ENCODE measurements around the gene VSIG10L2.

The VSIG10L2 gene

DNA sequence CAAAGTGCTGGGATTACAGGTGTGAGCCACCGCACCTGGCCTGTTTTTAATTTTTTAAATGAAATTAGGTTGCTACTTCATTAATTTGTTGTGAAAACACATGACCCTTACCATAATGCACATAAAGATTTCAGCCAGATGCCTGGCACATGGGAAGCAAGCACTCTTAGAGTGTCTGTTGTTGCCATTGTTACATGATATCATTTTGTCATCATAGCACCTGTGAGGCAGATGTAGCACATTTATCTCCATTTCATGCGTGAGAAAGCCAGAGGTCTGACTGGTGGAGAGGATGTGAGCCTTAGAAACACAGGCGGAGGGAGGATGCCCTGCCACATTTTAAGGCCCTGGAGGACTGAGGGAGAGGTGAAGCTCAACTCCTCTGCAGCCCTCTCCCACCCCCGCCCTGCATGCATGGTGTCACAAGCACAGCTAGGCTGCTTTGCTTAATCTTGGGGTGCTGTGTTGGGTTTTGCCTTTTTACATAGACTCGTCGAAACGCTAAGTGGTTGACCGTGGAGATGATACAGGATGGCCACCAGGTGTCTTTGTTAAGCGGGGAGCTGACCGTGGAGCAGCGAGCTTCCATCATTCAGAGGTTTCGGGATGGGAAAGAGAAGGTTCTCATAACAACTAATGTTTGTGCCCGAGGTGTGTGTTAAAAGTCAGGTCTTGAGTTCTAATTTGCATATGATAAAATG, 27.6 kb upstream of the VSIG10L2 start:
- ATAC-seq, result no peak; the same call in 2 of the 3 replicates
- TF ChIP-seq TCF4 (CRISPR knock-in tag; IDR thresholded peaks at IDR 0.05; ENCODE audit: borderline replicate concordance) (peak; percentile 85), ARNTL (CRISPR knock-in tag; IDR thresholded peaks at IDR 0.05; ENCODE audit: borderline replicate concordance, low read depth) (no peak)

DNA sequence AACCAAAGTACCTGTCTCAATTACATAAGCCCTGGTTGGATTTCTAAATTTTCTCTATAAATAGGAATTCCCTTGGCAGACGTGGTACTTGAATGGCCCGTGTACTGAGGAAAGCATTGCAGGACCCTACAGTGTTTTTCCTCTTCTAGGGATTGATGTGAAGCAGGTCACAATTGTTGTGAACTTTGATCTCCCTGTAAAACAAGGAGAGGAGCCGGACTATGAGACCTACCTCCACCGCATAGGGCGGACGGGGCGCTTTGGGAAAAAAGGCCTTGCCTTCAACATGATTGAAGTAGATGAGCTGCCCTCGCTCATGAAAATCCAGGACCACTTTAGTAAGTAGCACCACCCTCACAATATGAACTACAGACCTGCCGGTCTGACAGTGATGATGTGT, 24.8 kb upstream of the VSIG10L2 start:
- ATAC-seq, result no peak
- no peak for TF ChIP-seq OSR1 (CRISPR knock-in tag; IDR thresholded peaks at IDR 0.05)
- TF ChIP-seq ISL1 (CRISPR knock-in tag; IDR thresholded peaks at IDR 0.05), result no peak
- no peak for TF ChIP-seq ESRRG (CRISPR knock-in tag; IDR thresholded peaks at IDR 0.05)
- no peak for TF ChIP-seq GLIS3 (CRISPR knock-in tag; IDR thresholded peaks at IDR 0.05)
- TF ChIP-seq, protein P1, sequence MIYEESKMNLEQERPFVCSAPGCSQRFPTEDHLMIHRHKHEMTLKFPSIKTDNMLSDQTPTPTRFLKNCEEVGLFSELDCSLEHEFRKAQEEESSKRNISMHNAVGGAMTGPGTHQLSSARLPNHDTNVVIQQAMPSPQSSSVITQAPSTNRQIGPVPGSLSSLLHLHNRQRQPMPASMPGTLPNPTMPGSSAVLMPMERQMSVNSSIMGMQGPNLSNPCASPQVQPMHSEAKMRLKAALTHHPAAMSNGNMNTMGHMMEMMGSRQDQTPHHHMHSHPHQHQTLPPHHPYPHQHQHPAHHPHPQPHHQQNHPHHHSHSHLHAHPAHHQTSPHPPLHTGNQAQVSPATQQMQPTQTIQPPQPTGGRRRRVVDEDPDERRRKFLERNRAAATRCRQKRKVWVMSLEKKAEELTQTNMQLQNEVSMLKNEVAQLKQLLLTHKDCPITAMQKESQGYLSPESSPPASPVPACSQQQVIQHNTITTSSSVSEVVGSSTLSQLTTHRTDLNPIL (CRISPR knock-in tag; IDR thresholded peaks at IDR 0.05; ENCODE audit: low read depth), result no peak
- no peak for TF ChIP-seq ZC3H10 (CRISPR knock-in tag; IDR thresholded peaks at IDR 0.05)
- TF ChIP-seq, protein P2, sequence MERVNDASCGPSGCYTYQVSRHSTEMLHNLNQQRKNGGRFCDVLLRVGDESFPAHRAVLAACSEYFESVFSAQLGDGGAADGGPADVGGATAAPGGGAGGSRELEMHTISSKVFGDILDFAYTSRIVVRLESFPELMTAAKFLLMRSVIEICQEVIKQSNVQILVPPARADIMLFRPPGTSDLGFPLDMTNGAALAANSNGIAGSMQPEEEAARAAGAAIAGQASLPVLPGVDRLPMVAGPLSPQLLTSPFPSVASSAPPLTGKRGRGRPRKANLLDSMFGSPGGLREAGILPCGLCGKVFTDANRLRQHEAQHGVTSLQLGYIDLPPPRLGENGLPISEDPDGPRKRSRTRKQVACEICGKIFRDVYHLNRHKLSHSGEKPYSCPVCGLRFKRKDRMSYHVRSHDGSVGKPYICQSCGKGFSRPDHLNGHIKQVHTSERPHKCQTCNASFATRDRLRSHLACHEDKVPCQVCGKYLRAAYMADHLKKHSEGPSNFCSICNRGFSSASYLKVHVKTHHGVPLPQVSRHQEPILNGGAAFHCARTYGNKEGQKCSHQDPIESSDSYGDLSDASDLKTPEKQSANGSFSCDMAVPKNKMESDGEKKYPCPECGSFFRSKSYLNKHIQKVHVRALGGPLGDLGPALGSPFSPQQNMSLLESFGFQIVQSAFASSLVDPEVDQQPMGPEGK (CRISPR knock-in tag; IDR thresholded peaks at IDR 0.05; ENCODE audit: borderline replicate concordance), result no peak
- no peak for TF ChIP-seq BACH2 (CRISPR knock-in tag; IDR thresholded peaks at IDR 0.05; ENCODE audit: borderline replicate concordance)
- TF ChIP-seq, protein P3, sequence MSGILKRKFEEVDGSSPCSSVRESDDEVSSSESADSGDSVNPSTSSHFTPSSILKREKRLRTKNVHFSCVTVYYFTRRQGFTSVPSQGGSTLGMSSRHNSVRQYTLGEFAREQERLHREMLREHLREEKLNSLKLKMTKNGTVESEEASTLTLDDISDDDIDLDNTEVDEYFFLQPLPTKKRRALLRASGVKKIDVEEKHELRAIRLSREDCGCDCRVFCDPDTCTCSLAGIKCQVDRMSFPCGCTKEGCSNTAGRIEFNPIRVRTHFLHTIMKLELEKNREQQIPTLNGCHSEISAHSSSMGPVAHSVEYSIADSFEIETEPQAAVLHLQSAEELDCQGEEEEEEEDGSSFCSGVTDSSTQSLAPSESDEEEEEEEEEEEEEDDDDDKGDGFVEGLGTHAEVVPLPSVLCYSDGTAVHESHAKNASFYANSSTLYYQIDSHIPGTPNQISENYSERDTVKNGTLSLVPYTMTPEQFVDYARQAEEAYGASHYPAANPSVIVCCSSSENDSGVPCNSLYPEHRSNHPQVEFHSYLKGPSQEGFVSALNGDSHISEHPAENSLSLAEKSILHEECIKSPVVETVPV (CRISPR knock-in tag; IDR thresholded peaks at IDR 0.05), result no peak
- no peak for TF ChIP-seq ZNF70 (CRISPR knock-in tag; IDR thresholded peaks at IDR 0.05)
- TF ChIP-seq TOX (CRISPR knock-in tag; IDR thresholded peaks at IDR 0.05; ENCODE audit: borderline replicate concordance), result no peak
- TF ChIP-seq ZFP30 (CRISPR knock-in tag; IDR thresholded peaks at IDR 0.05), result no peak

DNA sequence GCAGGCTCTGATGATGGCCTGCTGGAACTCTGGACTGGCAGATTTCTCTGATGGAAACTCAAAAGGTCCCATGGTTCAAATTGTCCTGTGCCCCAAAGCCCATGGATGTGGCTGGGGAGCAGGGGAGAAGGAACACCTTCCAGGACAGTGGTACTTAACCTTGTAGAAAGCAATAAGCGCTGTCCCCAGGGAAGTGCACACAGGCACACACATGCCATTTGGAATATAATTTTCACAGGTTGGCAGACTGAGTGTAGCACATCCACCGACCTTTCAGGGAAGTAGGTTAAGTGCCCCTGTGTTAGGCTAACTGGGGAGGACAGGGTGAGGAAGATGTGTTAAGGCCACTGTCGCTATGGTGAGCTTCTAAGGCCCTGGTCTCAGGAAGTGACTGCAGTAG, 23.7 kb upstream of the VSIG10L2 start:
- no peak for ATAC-seq
- TF ChIP-seq ZC3H10 (CRISPR knock-in tag; IDR thresholded peaks at IDR 0.05) (no peak), ARNTL (CRISPR knock-in tag; IDR thresholded peaks at IDR 0.05; ENCODE audit: borderline replicate concordance, low read depth) (no peak), ESRRG (CRISPR knock-in tag; IDR thresholded peaks at IDR 0.05) (no peak), ISL1 (CRISPR knock-in tag; IDR thresholded peaks at IDR 0.05) (no peak), ZFP30 (CRISPR knock-in tag; IDR thresholded peaks at IDR 0.05) (no peak), TOX (CRISPR knock-in tag; IDR thresholded peaks at IDR 0.05; ENCODE audit: borderline replicate concordance) (no peak), PPARA (CRISPR knock-in tag; IDR thresholded peaks at IDR 0.05; ENCODE audit: borderline replicate concordance) (no peak), GLIS3 (CRISPR knock-in tag; IDR thresholded peaks at IDR 0.05) (no peak), ZFP3 (CRISPR knock-in tag; IDR thresholded peaks at IDR 0.05) (no peak)
- TF ChIP-seq, protein P3 (CRISPR knock-in tag; IDR thresholded peaks at IDR 0.05), result no peak
- TF ChIP-seq, protein P4, sequence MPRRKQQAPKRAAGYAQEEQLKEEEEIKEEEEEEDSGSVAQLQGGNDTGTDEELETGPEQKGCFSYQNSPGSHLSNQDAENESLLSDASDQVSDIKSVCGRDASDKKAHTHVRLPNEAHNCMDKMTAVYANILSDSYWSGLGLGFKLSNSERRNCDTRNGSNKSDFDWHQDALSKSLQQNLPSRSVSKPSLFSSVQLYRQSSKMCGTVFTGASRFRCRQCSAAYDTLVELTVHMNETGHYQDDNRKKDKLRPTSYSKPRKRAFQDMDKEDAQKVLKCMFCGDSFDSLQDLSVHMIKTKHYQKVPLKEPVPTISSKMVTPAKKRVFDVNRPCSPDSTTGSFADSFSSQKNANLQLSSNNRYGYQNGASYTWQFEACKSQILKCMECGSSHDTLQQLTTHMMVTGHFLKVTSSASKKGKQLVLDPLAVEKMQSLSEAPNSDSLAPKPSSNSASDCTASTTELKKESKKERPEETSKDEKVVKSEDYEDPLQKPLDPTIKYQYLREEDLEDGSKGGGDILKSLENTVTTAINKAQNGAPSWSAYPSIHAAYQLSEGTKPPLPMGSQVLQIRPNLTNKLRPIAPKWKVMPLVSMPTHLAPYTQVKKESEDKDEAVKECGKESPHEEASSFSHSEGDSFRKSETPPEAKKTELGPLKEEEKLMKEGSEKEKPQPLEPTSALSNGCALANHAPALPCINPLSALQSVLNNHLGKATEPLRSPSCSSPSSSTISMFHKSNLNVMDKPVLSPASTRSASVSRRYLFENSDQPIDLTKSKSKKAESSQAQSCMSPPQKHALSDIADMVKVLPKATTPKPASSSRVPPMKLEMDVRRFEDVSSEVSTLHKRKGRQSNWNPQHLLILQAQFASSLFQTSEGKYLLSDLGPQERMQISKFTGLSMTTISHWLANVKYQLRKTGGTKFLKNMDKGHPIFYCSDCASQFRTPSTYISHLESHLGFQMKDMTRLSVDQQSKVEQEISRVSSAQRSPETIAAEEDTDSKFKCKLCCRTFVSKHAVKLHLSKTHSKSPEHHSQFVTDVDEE (CRISPR knock-in tag; IDR thresholded peaks at IDR 0.05), result no peak

DNA sequence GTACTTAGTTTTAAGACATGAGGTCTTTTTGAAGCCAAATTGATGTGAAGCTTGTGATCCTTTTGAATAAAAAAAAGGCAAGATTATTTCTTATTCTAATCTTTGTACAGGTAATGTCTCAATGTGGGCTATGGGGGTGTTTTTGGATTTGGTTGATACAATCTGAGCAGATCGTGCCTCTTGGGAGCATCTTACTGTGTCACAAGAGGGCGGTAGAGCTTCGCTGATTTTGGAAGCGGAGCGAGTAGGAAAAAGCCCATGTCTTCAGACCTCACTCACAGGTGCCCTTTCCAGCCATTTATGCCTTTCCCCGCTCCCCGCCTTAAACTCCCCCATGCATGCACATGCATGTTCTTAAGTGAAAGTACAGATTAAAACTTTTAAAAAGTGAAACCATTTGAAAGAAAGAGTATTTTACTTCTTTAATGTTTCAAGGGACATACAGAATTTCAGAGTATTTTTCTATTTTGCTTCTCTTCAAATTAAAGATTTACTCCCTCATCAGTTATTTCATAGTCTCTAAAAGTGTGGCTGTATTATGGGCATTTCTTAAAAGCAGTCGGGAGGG, 22.7 kb upstream of the VSIG10L2 start:
- peak; percentile 95 for ATAC-seq
- TF ChIP-seq ZFP30 (CRISPR knock-in tag; IDR thresholded peaks at IDR 0.05) (no peak), ZNF70 (CRISPR knock-in tag; IDR thresholded peaks at IDR 0.05) (no peak), ARNTL (CRISPR knock-in tag; IDR thresholded peaks at IDR 0.05; ENCODE audit: borderline replicate concordance, low read depth) (no peak), OSR1 (CRISPR knock-in tag; IDR thresholded peaks at IDR 0.05) (no peak), ZC3H10 (CRISPR knock-in tag; IDR thresholded peaks at IDR 0.05) (no peak), PPARA (CRISPR knock-in tag; IDR thresholded peaks at IDR 0.05; ENCODE audit: borderline replicate concordance) (no peak), BACH2 (CRISPR knock-in tag; IDR thresholded peaks at IDR 0.05; ENCODE audit: borderline replicate concordance) (no peak), ISL1 (CRISPR knock-in tag; IDR thresholded peaks at IDR 0.05) (no peak), SNAI2 (CRISPR knock-in tag; IDR thresholded peaks at IDR 0.05) (no peak)
- TF ChIP-seq, protein P4 (CRISPR knock-in tag; IDR thresholded peaks at IDR 0.05), result no peak
- TF ChIP-seq, protein P3 (CRISPR knock-in tag; IDR thresholded peaks at IDR 0.05), result no peak

Measured in SK-N-SH treated with all-trans-retinoic acid at 6 μM for 48 hours (cell line).